GM18861 (cell line): ENCODE results near the gene PDZD2.

Experiments
- ATAC-seq: cut with Tn5 transposase; IDR thresholded peaks from one replicate; pipeline ENCODE4 v1.9.1; 2021; ENCODE audit not compliant: unreplicated experiment

The PDZD2 gene

GRCh38 chr5:32123058-32123805, 484.3 kb downstream of the PDZD2 start:
- no peak for ATAC-seq

GRCh38 chr5:32123889-32124676, 485.2 kb downstream of the PDZD2 start:
- no peak for ATAC-seq

- no peak for ATAC-seq
These were observed 487.8 kb downstream of the PDZD2 start for GRCh38 chr5:32126691-32127090.

GRCh38 chr5:32127711-32128110, 488.8 kb downstream of the PDZD2 start:
- ATAC-seq, result no peak

GRCh38 chr5:32129074-32129598, 490.2 kb downstream of the PDZD2 start:
- ATAC-seq, result no peak

GRCh38 chr5:32130865-32131264, 491.9 kb downstream of the PDZD2 start:
- no peak for ATAC-seq

GRCh38 chr5:32131604-32132003, 492.7 kb downstream of the PDZD2 start:
- ATAC-seq, result no peak

GRCh38 chr5:32132757-32133156, 493.8 kb downstream of the PDZD2 start:
- ATAC-seq, result no peak

GRCh38 chr5:32135086-32135485, 496.2 kb downstream of the PDZD2 start:
- no peak for ATAC-seq

- ATAC-seq, result no peak
These were observed 497.4 kb downstream of the PDZD2 start for GRCh38 chr5:32136342-32136741.

- ATAC-seq, result no peak
These were observed 500.0 kb downstream of the PDZD2 start for GRCh38 chr5:32138839-32139493.

- ATAC-seq, result no peak
These were observed 504.9 kb downstream of the PDZD2 start for GRCh38 chr5:32143617-32144377.

- no peak for ATAC-seq
These were observed 505.7 kb downstream of the PDZD2 start for GRCh38 chr5:32144378-32145207.

GRCh38 chr5:32145378-32145777, 506.4 kb downstream of the PDZD2 start:
- no peak for ATAC-seq

GRCh38 chr5:32147236-32147635, 508.3 kb downstream of the PDZD2 start:
- ATAC-seq, result no peak

GRCh38 chr5:32147959-32148358, 509.0 kb downstream of the PDZD2 start:
- no peak for ATAC-seq

- no peak for ATAC-seq
These were observed 511.4 kb downstream of the PDZD2 start for GRCh38 chr5:32150366-32150765.

GRCh38 chr5:32151198-32151597, 512.3 kb downstream of the PDZD2 start:
- no peak for ATAC-seq

- ATAC-seq, result no peak
These were observed 514.8 kb downstream of the PDZD2 start for GRCh38 chr5:32153723-32154122.

- no peak for ATAC-seq
These were observed 516.3 kb downstream of the PDZD2 start for GRCh38 chr5:32155211-32155610.
